Stomach (tissue), 4 donors: Measurements from ENCODE around the gene EHMT1.

Source experiments
- CTCF ChIP-seq, 7 experiments: fragments of 450-650 bp in 4 of 7; fragments of 200-600 bp in 3 of 7; sonication (generic) in 3 of 7; IDR thresholded peaks; one replicate each; pipeline ENCODE4 v1.5.1; 2016 to 2019; ENCODE audit warnings: antibody characterized with exemption in 7 of 7, control low read depth in 2 of 7, mild to moderate bottlenecking in 1 of 7
- EP300 ChIP-seq: sonication (generic); formaldehyde crosslinking; IDR thresholded peaks from one replicate; pipeline ENCODE4 v1.6.1; 2017; ENCODE audit warnings: antibody characterized with exemption
- POLR2A ChIP-seq, 4 donors: fragments of 450-650 bp; IDR thresholded peaks; one replicate each; pipeline ENCODE4 v1.6.1; 2016; ENCODE audit warnings: antibody characterized with exemption in 4 of 4, control low read depth in 2 of 4, mild to moderate bottlenecking in 1 of 4, moderate library complexity in 1 of 4
- POLR2AphosphoS5 ChIP-seq, 3 donors: sonication (generic); formaldehyde crosslinking; IDR thresholded peaks; one replicate each; pipeline ENCODE4 v1.6.1; 2016; ENCODE audit warnings: antibody characterized with exemption in 3 of 3

GRCh38 chr9:137731947-137732813 lies 113.4 kb downstream of the EHMT1 start:
- TF ChIP-seq POLR2A (IDR thresholded peaks at IDR 0.05) (no peak), POLR2AphosphoS5 (IDR thresholded peaks at IDR 0.05) (no peak), CTCF (IDR thresholded peaks at IDR 0.05) (no peak), EP300 (no peak)
